ENCODE measurements around the gene SPOCK2. TPM values are rescaled to one million over a fixed set of nuclear protein-coding genes. Genes with fewer than 3 reads are reported as not detected.

Gene SPOCK2
- polyA plus RNA-seq, 1 donor (not counting 4 experiments of a cell fraction or from before 2014, with no cell fraction given): 0.14 TPM

- no peaks in the 10 kb centered on the region for H3K9me3 ChIP-seq (ENCODE audit: control insufficient read depth, low read depth, low read length)
- H3K27ac ChIP-seq (ENCODE audit: control insufficient read depth, insufficient read depth, low read length): no peak overlapping the region
- no peak overlapping the region for H3K9ac ChIP-seq (ENCODE audit: control insufficient read depth, extremely low read depth, insufficient read depth, low read length)
- no peaks in the 10 kb centered on the region for H3K79me2 ChIP-seq (ENCODE audit: control insufficient read depth, insufficient read depth, low read length)
- no peaks in the 10 kb centered on the region for H4K20me1 ChIP-seq (ENCODE audit: control insufficient read depth, extremely low read depth, insufficient read depth, low read length)
- H3K36me3 ChIP-seq (ENCODE audit: control insufficient read depth in 2 of 2, extremely low read depth in 1 of 2, insufficient read depth in 2 of 2, low read length in 2 of 2): no peaks in the 10 kb centered on the region
- no peaks in the 10 kb centered on the region for H3K27me3 ChIP-seq (ENCODE audit: control insufficient read depth, extremely low read depth, insufficient read depth, low read length)
- TF ChIP-seq CTCF (optimal IDR thresholded peaks at IDR 0.05 in 1 of 3, IDR thresholded peaks at IDR 0.05 in 1 of 3, conservative IDR thresholded peaks at IDR 0.05 in 1 of 3; ENCODE audit: extremely low read depth in 1 of 3, insufficient read depth in 2 of 3, low read length in 3 of 3) (no peak), EZH2 (IDR thresholded peaks at IDR 0.05; ENCODE audit: low read length) (no peak)
- FAIRE-seq (no peak), DNase-seq (ENCODE audit: low read depth, low spot score) (no peak)
- no peak overlapping the region for H2AFZ ChIP-seq (ENCODE audit: control insufficient read depth, low read length)
- H3K4me1 ChIP-seq (ENCODE audit: control insufficient read depth, extremely low read depth, insufficient read depth, low read length): no peaks in the 10 kb centered on the region
- H3K4me2 ChIP-seq (ENCODE audit: control insufficient read depth, extremely low read depth, insufficient read depth, low read depth, low read length): no peak overlapping the region
- dilution Hi-C loops (cut with MboI; ENCODE audit: extremely low pct_ligation_motif_present, low sequenced_read_pairs): no loop called here
- no peaks in the 10 kb centered on the region for H3K9me1 ChIP-seq (ENCODE audit: control insufficient read depth, extremely low read depth, insufficient read depth, low read length)
- H3K4me3 ChIP-seq (ENCODE audit: control insufficient read depth in 2 of 3, extremely low read depth in 1 of 3, insufficient read depth in 2 of 3, low read depth in 1 of 3, low read length in 3 of 3): no peak overlapping the region
Observed at GRCh38 chr10:72123616-72124015, 35.3 kb upstream of the SPOCK2 start.

- no peaks in the 10 kb centered on the region for H3K79me2 ChIP-seq (ENCODE audit: control insufficient read depth, insufficient read depth, low read length)
- TF ChIP-seq EZH2 (IDR thresholded peaks at IDR 0.05; ENCODE audit: low read length): no peak
- TF ChIP-seq CTCF (optimal IDR thresholded peaks at IDR 0.05 in 1 of 3, IDR thresholded peaks at IDR 0.05 in 1 of 3, conservative IDR thresholded peaks at IDR 0.05 in 1 of 3; ENCODE audit: extremely low read depth in 1 of 3, insufficient read depth in 2 of 3, low read length in 3 of 3): no peak
- no peaks in the 10 kb centered on the region for H4K20me1 ChIP-seq (ENCODE audit: control insufficient read depth, extremely low read depth, insufficient read depth, low read length)
- H3K27me3 ChIP-seq (ENCODE audit: control insufficient read depth, extremely low read depth, insufficient read depth, low read length): no peaks in the 10 kb centered on the region
- H3K4me1 ChIP-seq (ENCODE audit: control insufficient read depth, extremely low read depth, insufficient read depth, low read length): no peaks in the 10 kb centered on the region
- H3K9me1 ChIP-seq (ENCODE audit: control insufficient read depth, extremely low read depth, insufficient read depth, low read length): no peaks in the 10 kb centered on the region
- no peaks in the 10 kb centered on the region for H3K9me3 ChIP-seq (ENCODE audit: control insufficient read depth, low read depth, low read length)
- no peak overlapping the region for H3K9ac ChIP-seq (ENCODE audit: control insufficient read depth, extremely low read depth, insufficient read depth, low read length)
- FAIRE-seq: no peak
- no peak overlapping the region for H3K27ac ChIP-seq (ENCODE audit: control insufficient read depth, insufficient read depth, low read length)
- H2AFZ ChIP-seq (ENCODE audit: control insufficient read depth, low read length): no peak overlapping the region
- dilution Hi-C loops (cut with MboI; ENCODE audit: extremely low pct_ligation_motif_present, low sequenced_read_pairs): no loop called here
- no peak overlapping the region for H3K4me2 ChIP-seq (ENCODE audit: control insufficient read depth, extremely low read depth, insufficient read depth, low read depth, low read length)
- DNase-seq (ENCODE audit: low read depth, low spot score): no peak
- H3K36me3 ChIP-seq (ENCODE audit: control insufficient read depth in 2 of 2, extremely low read depth in 1 of 2, insufficient read depth in 2 of 2, low read length in 2 of 2): no peaks in the 10 kb centered on the region
- H3K4me3 ChIP-seq (ENCODE audit: control insufficient read depth in 2 of 3, extremely low read depth in 1 of 3, insufficient read depth in 2 of 3, low read depth in 1 of 3, low read length in 3 of 3): no peak overlapping the region
Observed at GRCh38 chr10:72122221-72122620, 33.9 kb upstream of the SPOCK2 start.
